Measurements from ENCODE around the gene HYCC2.

GRCh38 chr2:201059961-201060755, 11.3 kb downstream of the HYCC2 start:
- TF ChIP-seq GATA2 (IDR thresholded peaks at IDR 0.05; ENCODE audit: low read depth, low read length) (no peak), GATA3 (IDR thresholded peaks at IDR 0.05; ENCODE audit: low read depth, low read length) (no peak)
